ENCODE measurements around the gene RILPL1.
"Not testable (repeated sequence)": the region's sequence is repeated elsewhere in the genome, so short reads cannot be mapped to it uniquely, and the experiment has no call there.

Gene RILPL1

GRCh38 chr12:123533672-123534643 is at the start of gene RILPL1:
Gene RILPL1 (minus strand): TSS chr12:123533719. CDS start chr12:123533482, 237 bp downstream.
- peak; percentile 93 for DNase-seq (ENCODE audit: low spot score)

GRCh38 chr12:123580772-123581171 is 47.3 kb upstream of the RILPL1 start:
- DNase-seq (ENCODE audit: low spot score) = no peak

GRCh38 chr12:123578829-123579228 is 45.3 kb upstream of the RILPL1 start:
- not testable (repeated sequence) for DNase-seq (ENCODE audit: low spot score)

- no peak for DNase-seq (ENCODE audit: low spot score)
Measured at GRCh38 chr12:123578243-123578642, 44.7 kb upstream of the RILPL1 start.

GRCh38 chr12:123576611-123577010 is 43.1 kb upstream of the RILPL1 start:
- no peak for DNase-seq (ENCODE audit: low spot score)

GRCh38 chr12:123573870-123574269 is 40.4 kb upstream of the RILPL1 start:
- DNase-seq (ENCODE audit: low spot score) = no peak

GRCh38 chr12:123572391-123572790 is 38.9 kb upstream of the RILPL1 start:
- DNase-seq (ENCODE audit: low spot score) = no peak

GRCh38 chr12:123571343-123571813 is 37.9 kb upstream of the RILPL1 start:
- DNase-seq (ENCODE audit: low spot score) = peak; percentile 76

GRCh38 chr12:123559468-123559867 is 25.9 kb upstream of the RILPL1 start:
- DNase-seq (ENCODE audit: low spot score) = no peak

GRCh38 chr12:123558487-123558886 is 25.0 kb upstream of the RILPL1 start:
- DNase-seq (ENCODE audit: low spot score) = not testable (repeated sequence)

- not testable (repeated sequence) for DNase-seq (ENCODE audit: low spot score)
Measured at GRCh38 chr12:123554843-123555242, 21.3 kb upstream of the RILPL1 start.

GRCh38 chr12:123554136-123554535 is 20.6 kb upstream of the RILPL1 start:
- DNase-seq (ENCODE audit: low spot score) = not testable (repeated sequence)

- DNase-seq (ENCODE audit: low spot score) = no peak
Measured at GRCh38 chr12:123550700-123551099, 17.2 kb upstream of the RILPL1 start.

- DNase-seq (ENCODE audit: low spot score) = no peak
Measured at GRCh38 chr12:123548107-123548506, 14.6 kb upstream of the RILPL1 start.

- peak; percentile 74 for DNase-seq (ENCODE audit: low spot score)
Measured at GRCh38 chr12:123546281-123546680, 12.8 kb upstream of the RILPL1 start.

GRCh38 chr12:123543541-123543940 is 10.0 kb upstream of the RILPL1 start:
- no peak for DNase-seq (ENCODE audit: low spot score)

- no peak for DNase-seq (ENCODE audit: low spot score)
Measured at GRCh38 chr12:123540899-123541662, 7.6 kb upstream of the RILPL1 start.

- DNase-seq (ENCODE audit: low spot score) = not testable (repeated sequence)
Measured at GRCh38 chr12:123535952-123536351, 2.4 kb upstream of the RILPL1 start.

GRCh38 chr12:123532808-123533649 is 490 bp downstream of the RILPL1 start:
- peak; percentile 70 for DNase-seq (ENCODE audit: low spot score)

GRCh38 chr12:123532019-123532418 is 1.5 kb downstream of the RILPL1 start:
- no peak for DNase-seq (ENCODE audit: low spot score)

GRCh38 chr12:123531091-123531490 is 2.4 kb downstream of the RILPL1 start:
- DNase-seq (ENCODE audit: low spot score) = no peak

GRCh38 chr12:123530668-123531067 is 2.9 kb downstream of the RILPL1 start:
- no peak for DNase-seq (ENCODE audit: low spot score)
